ENCODE results near the gene CASQ2. TPM values are rescaled to one million over a fixed set of nuclear protein-coding genes. Genes with fewer than 3 reads are reported as not detected.

The CASQ2 gene
- polyA plus RNA-seq, 1 of the 3 experiments (the other 2 are of a cell fraction), result not detected

- H3K4me3 ChIP-seq (ENCODE audit: low read depth in 2 of 2, low read length in 1 of 2), result no peak overlapping the region
- CTCF ChIA-PET, result interaction anchor here (1.0 to 1.3 kb wide), 2 partner anchors 17 to 70 kb away, joined by 3 read pairs; no protein-coding TSS in a partner anchor
- TF ChIP-seq EZH2phosphoT487 (IDR thresholded peaks at IDR 0.05; ENCODE audit: borderline replicate concordance, low read depth), result no peak
- no peak for TF ChIP-seq FOSL2 (IDR thresholded peaks at IDR 0.05; ENCODE audit: borderline replicate concordance, low read depth)
- no peak for TF ChIP-seq JUND (IDR thresholded peaks at IDR 0.05)
- no peak for TF ChIP-seq MXI1 (IDR thresholded peaks at IDR 0.05; ENCODE audit: low read depth, low read length)
- TF ChIP-seq REST (IDR thresholded peaks at IDR 0.05; ENCODE audit: low read depth, low read length), result no peak
- TF ChIP-seq FOXM1 (IDR thresholded peaks at IDR 0.05; ENCODE audit: low read depth), result no peak
- no peak for TF ChIP-seq USF2 (IDR thresholded peaks at IDR 0.05; ENCODE audit: borderline replicate concordance, low read depth, low read length)
- POLR2A ChIA-PET, result no interaction called here
- H4K20me1 ChIP-seq (ENCODE audit: insufficient read depth), result no peaks in the 10 kb centered on the region
- no peak overlapping the region for H3K4me2 ChIP-seq
- no peaks in the 10 kb centered on the region for H3K36me3 ChIP-seq (replicated peaks in 1 of 2; ENCODE audit: control insufficient read depth in 1 of 2, insufficient read depth in 2 of 2, low read length in 1 of 2)
- no peak for DNase-seq
- H3K9me2 ChIP-seq, result no peaks in the 10 kb centered on the region
- H2AFZ ChIP-seq (ENCODE audit: low read depth), result no peak overlapping the region
- 51% methylated on average over 3 of the region's 3 CpGs for WGBS (ENCODE audit: low lambda C conversion rate)
- H3K27me3 ChIP-seq (ENCODE audit: insufficient read depth), result no peaks in the 10 kb centered on the region
- no peaks in the 10 kb centered on the region for H3F3A ChIP-seq (replicated peaks; ENCODE audit: insufficient read depth)
- no peaks in the 10 kb centered on the region for H3K9me3 ChIP-seq
- no peak overlapping the region for H3K9ac ChIP-seq
- H3K27ac ChIP-seq (ENCODE audit: low read depth in 2 of 2, low read length in 1 of 2), result no peak overlapping the region
- no peaks in the 10 kb centered on the region for H3K79me2 ChIP-seq (ENCODE audit: insufficient read depth)
- H3K4me1 ChIP-seq (ENCODE audit: control insufficient read depth in 1 of 2, insufficient read depth in 2 of 2, low read depth in 1 of 2, low read length in 1 of 2), result no peaks in the 10 kb centered on the region
Measured at GRCh38 chr1:115701090-115701489, 67.4 kb downstream of the CASQ2 start.

GRCh38 chr1:115697619-115698018 is 70.9 kb downstream of the CASQ2 start:
- Histone ChIP-seq H3K27ac (ENCODE audit: low read depth in 2 of 2, low read length in 1 of 2) (no peak overlapping the region), H3K4me3 (ENCODE audit: low read depth in 2 of 2, low read length in 1 of 2) (no peak overlapping the region), H2AFZ (ENCODE audit: low read depth) (no peak overlapping the region), H3K9ac (no peak overlapping the region), H3K4me1 (ENCODE audit: control insufficient read depth in 1 of 2, insufficient read depth in 2 of 2, low read depth in 1 of 2, low read length in 1 of 2) (no peaks in the 10 kb centered on the region), H3K27me3 (ENCODE audit: insufficient read depth) (no peaks in the 10 kb centered on the region), H3K9me2 (no peaks in the 10 kb centered on the region), H3F3A (replicated peaks; ENCODE audit: insufficient read depth) (no peaks in the 10 kb centered on the region), H3K36me3 (replicated peaks in 1 of 2; ENCODE audit: control insufficient read depth in 1 of 2, insufficient read depth in 2 of 2, low read length in 1 of 2) (peaks cover 0 to 3% of the 10 kb centered on the region in 2 experiments), H3K79me2 (ENCODE audit: insufficient read depth) (no peaks in the 10 kb centered on the region), H3K4me2 (no peak overlapping the region), H3K9me3 (no peaks in the 10 kb centered on the region), H4K20me1 (ENCODE audit: insufficient read depth) (no peaks in the 10 kb centered on the region)
- no peak for DNase-seq
- ChIA-PET CTCF (no interaction called here), POLR2A (no interaction called here)
- WGBS (ENCODE audit: low lambda C conversion rate), result 94% methylated on average over 1 of the region's 1 CpG
- TF ChIP-seq IRF3 (IDR thresholded peaks at IDR 0.05; ENCODE audit: low read depth, low read length) (no peak), FOSL2 (IDR thresholded peaks at IDR 0.05; ENCODE audit: borderline replicate concordance, low read depth) (no peak), EP300 (IDR thresholded peaks at IDR 0.05; ENCODE audit: borderline replicate concordance in 1 of 2, low read depth in 1 of 2, low read length in 1 of 2) (no peak)

Data from SK-N-SH (cell line).